Vagina (tissue), 2 donors: ENCODE results near the gene OR10G4.
"Not testable (repeated sequence)": the region's sequence is repeated elsewhere in the genome, so short reads cannot be mapped to it uniquely, and the experiment has no call there.

ENCODE experiments used
- POLR2A ChIP-seq, 2 donors: fragments of 450-650 bp; IDR thresholded peaks; one replicate each; pipeline ENCODE4 v1.6.1; 2017; ENCODE audit warnings: antibody characterized with exemption in 2 of 2, mild to moderate bottlenecking in 2 of 2, moderate library complexity in 2 of 2
- TF ChIP-seq, protein P1 (sequence below), 3 experiments: fragments of 450-650 bp in 2 of 3; fragments of 200-600 bp in 1 of 3; sonication (generic) in 1 of 3; IDR thresholded peaks; one replicate each; pipeline ENCODE4 v1.5.1; 2017 to 2019; ENCODE audit warnings: antibody characterized with exemption in 3 of 3, mild to moderate bottlenecking in 2 of 3, moderate library complexity in 2 of 3

DNA sequence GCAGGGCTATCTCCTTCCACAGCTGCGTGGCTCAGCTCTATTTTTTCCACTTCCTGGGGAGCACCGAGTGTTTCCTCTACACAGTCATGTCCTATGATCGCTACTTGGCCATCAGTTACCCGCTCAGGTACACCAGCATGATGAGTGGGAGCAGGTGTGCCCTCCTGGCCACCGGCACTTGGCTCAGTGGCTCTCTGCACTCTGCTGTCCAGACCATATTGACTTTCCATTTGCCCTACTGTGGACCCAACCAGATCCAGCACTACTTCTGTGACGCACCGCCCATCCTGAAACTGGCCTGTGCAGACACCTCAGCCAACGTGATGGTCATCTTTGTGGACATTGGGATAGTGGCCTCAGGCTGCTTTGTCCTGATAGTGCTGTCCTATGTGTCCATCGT is 3.0 kb downstream of the OR10G4 start:
- TF ChIP-seq POLR2A (IDR thresholded peaks at IDR 0.05), result not testable (repeated sequence)
- TF ChIP-seq, protein P1, sequence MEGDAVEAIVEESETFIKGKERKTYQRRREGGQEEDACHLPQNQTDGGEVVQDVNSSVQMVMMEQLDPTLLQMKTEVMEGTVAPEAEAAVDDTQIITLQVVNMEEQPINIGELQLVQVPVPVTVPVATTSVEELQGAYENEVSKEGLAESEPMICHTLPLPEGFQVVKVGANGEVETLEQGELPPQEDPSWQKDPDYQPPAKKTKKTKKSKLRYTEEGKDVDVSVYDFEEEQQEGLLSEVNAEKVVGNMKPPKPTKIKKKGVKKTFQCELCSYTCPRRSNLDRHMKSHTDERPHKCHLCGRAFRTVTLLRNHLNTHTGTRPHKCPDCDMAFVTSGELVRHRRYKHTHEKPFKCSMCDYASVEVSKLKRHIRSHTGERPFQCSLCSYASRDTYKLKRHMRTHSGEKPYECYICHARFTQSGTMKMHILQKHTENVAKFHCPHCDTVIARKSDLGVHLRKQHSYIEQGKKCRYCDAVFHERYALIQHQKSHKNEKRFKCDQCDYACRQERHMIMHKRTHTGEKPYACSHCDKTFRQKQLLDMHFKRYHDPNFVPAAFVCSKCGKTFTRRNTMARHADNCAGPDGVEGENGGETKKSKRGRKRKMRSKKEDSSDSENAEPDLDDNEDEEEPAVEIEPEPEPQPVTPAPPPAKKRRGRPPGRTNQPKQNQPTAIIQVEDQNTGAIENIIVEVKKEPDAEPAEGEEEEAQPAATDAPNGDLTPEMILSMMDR (IDR thresholded peaks at IDR 0.05), result not testable (repeated sequence)
